Gastroesophageal sphincter (tissue), 3 donors: ENCODE data around the gene CORIN.

ENCODE experiments used
- CTCF ChIP-seq, 4 experiments: fragments of 200-600 bp in 2 of 4; fragments of 450-650 bp in 2 of 4; sonication (generic) in 1 of 4; IDR thresholded peaks; one replicate each; pipeline ENCODE4 v1.5.1; 2017 to 2019; ENCODE audit warnings: antibody characterized with exemption in 4 of 4, mild to moderate bottlenecking in 2 of 4, moderate library complexity in 2 of 4
- EP300 ChIP-seq: sonication (generic); formaldehyde crosslinking; IDR thresholded peaks from one replicate; pipeline ENCODE4 v1.6.1; 2017; ENCODE audit warnings: antibody characterized with exemption, mild to moderate bottlenecking
- POLR2A ChIP-seq, 2 donors: fragments of 450-650 bp; IDR thresholded peaks; one replicate each; pipeline ENCODE4 v1.6.1; 2017; ENCODE audit warnings: antibody characterized with exemption in 2 of 2, mild to moderate bottlenecking in 2 of 2, moderate library complexity in 1 of 2
- POLR2AphosphoS5 ChIP-seq: sonication (generic); formaldehyde crosslinking; IDR thresholded peaks from one replicate; pipeline ENCODE4 v1.6.1; 2017; ENCODE audit warnings: antibody characterized with exemption

- TF ChIP-seq POLR2A (IDR thresholded peaks at IDR 0.05) (no peak), CTCF (IDR thresholded peaks at IDR 0.05) (no peak), POLR2AphosphoS5 (no peak), EP300 (no peak)
Measured at GRCh38 chr4:47692691-47693090, 145.2 kb downstream of the CORIN start.
